NCI-H2227 treated with DMSO at 0.1 percent for 48 hours (cell line): Measurements from ENCODE around the gene ATXN7L3.
A peak's percentile ranks its signal among the peaks of the same experiment; 100 is the strongest.

Experiments used
- DNase-seq: peaks from one replicate; lab custom pipeline; 2025; lab: John Stamatoyannopoulos, UW

ATXN7L3 gene

GRCh38 chr17:44218344-44219107 is 18.8 kb upstream of the ATXN7L3 start:
- DNase-seq = peak; percentile 89

GRCh38 chr17:44217738-44218343 is 18.2 kb upstream of the ATXN7L3 start:
- DNase-seq = no peak

GRCh38 chr17:44216694-44217093 is 17.0 kb upstream of the ATXN7L3 start:
- DNase-seq = no peak

- no peak for DNase-seq
These were observed 16.5 kb upstream of the ATXN7L3 start for GRCh38 chr17:44216173-44216572.

- no peak for DNase-seq
These were observed 15.2 kb upstream of the ATXN7L3 start for GRCh38 chr17:44214896-44215295.

- no peak for DNase-seq
These were observed 14.5 kb upstream of the ATXN7L3 start for GRCh38 chr17:44214230-44214494.

- DNase-seq = no peak
These were observed 13.9 kb upstream of the ATXN7L3 start for GRCh38 chr17:44213403-44214229.

- DNase-seq = no peak
These were observed 13.1 kb upstream of the ATXN7L3 start for GRCh38 chr17:44212507-44213402.

- no peak for DNase-seq
These were observed 11.9 kb upstream of the ATXN7L3 start for GRCh38 chr17:44211281-44212265.

GRCh38 chr17:44210342-44211192 is 10.9 kb upstream of the ATXN7L3 start:
- peak; percentile 86 for DNase-seq

GRCh38 chr17:44209786-44210341 is 10.2 kb upstream of the ATXN7L3 start:
- DNase-seq = no peak

GRCh38 chr17:44207743-44208142 is 8.1 kb upstream of the ATXN7L3 start:
- no peak for DNase-seq

- DNase-seq = no peak
These were observed 7.6 kb upstream of the ATXN7L3 start for GRCh38 chr17:44207319-44207718.

- no peak for DNase-seq
These were observed 7.1 kb upstream of the ATXN7L3 start for GRCh38 chr17:44206825-44207155.

- DNase-seq = no peak
These were observed 6.5 kb upstream of the ATXN7L3 start for GRCh38 chr17:44205962-44206824.

GRCh38 chr17:44204441-44204882 is 4.8 kb upstream of the ATXN7L3 start:
- DNase-seq = no peak

GRCh38 chr17:44203731-44204440 is 4.2 kb upstream of the ATXN7L3 start:
- peak; percentile 30 for DNase-seq

GRCh38 chr17:44202756-44203155 is 3.1 kb upstream of the ATXN7L3 start:
- DNase-seq = no peak
